Activated CD4-positive, alpha-beta T cell treated with anti-CD3 and anti-CD28 coated beads, Interleukin-2, amount 10 ng/mL, durations not matched to agents 7 days and 5 days (primary cell): ENCODE data around the gene VWA5A. TPM values are rescaled to one million over a fixed set of nuclear protein-coding genes. Genes with fewer than 3 reads are reported as not detected.
A peak's percentile ranks its signal among the peaks of the same experiment; 100 is the strongest.

Experiments
- CTCF ChIA-PET: fragments of 350-600 bp; sonication (Branson Sonifier 250); formaldehyde crosslinking; loops from one replicate; lab custom pipeline; 2021; ENCODE audit warnings: antibody characterized with exemption; lab: Charles Lee
- POLR2A ChIA-PET: fragments of 350-600 bp; sonication (Branson Sonifier 250); formaldehyde crosslinking; loops from one replicate; lab custom pipeline; 2021; ENCODE audit warnings: antibody characterized with exemption; lab: Charles Lee
- DNase-seq: peaks from one replicate; pipeline ENCODE4 v3.0.0-alpha.2; 2020
- H3K27ac Mint-ChIP-seq: one replicate; pipeline ENCODE4 v1.8.0; 2021; ENCODE audit warnings: mild to moderate bottlenecking, moderate library complexity, mixed read lengths
- H3K27me3 Mint-ChIP-seq: one replicate; pipeline ENCODE4 v1.8.0; 2021; ENCODE audit warnings: mixed read lengths
- H3K36me3 Mint-ChIP-seq: one replicate; pipeline ENCODE4 v1.8.0; 2021; ENCODE audit warnings: low read depth, mixed read lengths
- H3K4me1 Mint-ChIP-seq: one replicate; pipeline ENCODE4 v1.8.0; 2021; ENCODE audit warnings: mixed read lengths
- H3K4me3 Mint-ChIP-seq: one replicate; pipeline ENCODE4 v1.8.0; 2021; ENCODE audit warnings: mild to moderate bottlenecking, moderate library complexity, mixed read lengths
- H3K9me3 Mint-ChIP-seq: one replicate; pipeline ENCODE4 v1.8.0; 2021; ENCODE audit warnings: mixed read lengths
- total RNA-seq, 2 experiments: library from RNA; stranded (reverse); gene quantifications; one replicate each; pipeline ENCODE4 v1.2.3, GENCODE V29; 2021

VWA5A gene
- total RNA-seq, 2 experiments from 2014 or later = 6.7 to 6.8 TPM

GRCh38 chr11:124190298-124191139 lies 75.3 kb downstream of the VWA5A start:
- no peaks in the 10 kb centered on the region for H3K4me1 Mint-ChIP-seq
- CTCF ChIA-PET = no interaction called here
- no peaks in the 10 kb centered on the region for H3K36me3 Mint-ChIP-seq
- POLR2A ChIA-PET = no interaction called here
- no peaks in the 10 kb centered on the region for H3K9me3 Mint-ChIP-seq
- H3K27me3 Mint-ChIP-seq = peaks cover 12% of the 10 kb centered on the region
- no peak overlapping the region for H3K4me3 Mint-ChIP-seq
- no peak for DNase-seq
- no peak overlapping the region for H3K27ac Mint-ChIP-seq

- H3K36me3 Mint-ChIP-seq = no peaks in the 10 kb centered on the region
- DNase-seq = no peak
- H3K9me3 Mint-ChIP-seq = no peaks in the 10 kb centered on the region
- CTCF ChIA-PET = interaction anchor here (2.2 kb wide), 1 partner anchor 122 kb away, joined by 11 read pairs; no protein-coding TSS in a partner anchor
- no peak overlapping the region for H3K27ac Mint-ChIP-seq
- POLR2A ChIA-PET = no interaction called here
- no peak overlapping the region for H3K4me3 Mint-ChIP-seq
- H3K27me3 Mint-ChIP-seq = peaks cover 10% of the 10 kb centered on the region
- no peaks in the 10 kb centered on the region for H3K4me1 Mint-ChIP-seq
Observed at GRCh38 chr11:124193221-124194010, 78.2 kb downstream of the VWA5A start.

- Mint-ChIP-seq H3K4me1 (no peaks in the 10 kb centered on the region), H3K27me3 (peaks cover 10% of the 10 kb centered on the region)
Observed at GRCh38 chr11:124194293-124195188, 79.3 kb downstream of the VWA5A start.

GRCh38 chr11:124195189-124195734 lies 80.0 kb downstream of the VWA5A start:
- no peaks in the 10 kb centered on the region for H3K4me1 Mint-ChIP-seq
- H3K4me3 Mint-ChIP-seq = no peak overlapping the region
- peak; percentile 64 for DNase-seq
- POLR2A ChIA-PET = no interaction called here
- no peak overlapping the region for H3K27ac Mint-ChIP-seq
- no peaks in the 10 kb centered on the region for H3K9me3 Mint-ChIP-seq
- no peaks in the 10 kb centered on the region for H3K36me3 Mint-ChIP-seq
- H3K27me3 Mint-ChIP-seq = peaks cover 10% of the 10 kb centered on the region
- CTCF ChIA-PET = interaction anchor here (1.0 to 2.2 kb wide), 2 partner anchors 121 to 124 kb away, joined by 3 to 11 read pairs; no protein-coding TSS in a partner anchor

More at GRCh38 chr11:124194293-124195188, 79.3 kb downstream of the VWA5A start:
- no peak overlapping the region for H3K4me3 Mint-ChIP-seq
- no peaks in the 10 kb centered on the region for H3K9me3 Mint-ChIP-seq
- CTCF ChIA-PET = interaction anchor here (0.7 to 2.2 kb wide), 3 partner anchors 121 to 125 kb away, joined by 3 to 11 read pairs (median 3); no protein-coding TSS in a partner anchor
- POLR2A ChIA-PET = no interaction called here
- no peak for DNase-seq
- no peak overlapping the region for H3K27ac Mint-ChIP-seq
- no peaks in the 10 kb centered on the region for H3K36me3 Mint-ChIP-seq

Other genes with a start within 250 kb of the VWA5A start
- gene TMEM225, start 229.8 kb upstream of the VWA5A start, total RNA-seq = not detected
- not detected for gene OR8D4, start 213.3 kb upstream of the VWA5A start, total RNA-seq
- not detected for gene OR4D5, start 175.8 kb upstream of the VWA5A start, total RNA-seq
- not detected for gene OR6T1, start 171.6 kb upstream of the VWA5A start, total RNA-seq
- gene OR10S1, start 137.7 kb upstream of the VWA5A start, total RNA-seq = not detected
- not detected for gene OR10G6, start 120.3 kb upstream of the VWA5A start, total RNA-seq
- gene OR10G4, start 102.5 kb upstream of the VWA5A start, total RNA-seq = not detected
- not detected for gene OR10G9, start 92.4 kb upstream of the VWA5A start, total RNA-seq
- not detected for gene OR10G8, start 88.7 kb upstream of the VWA5A start, total RNA-seq
- not detected for gene OR10G7, start 74.1 kb upstream of the VWA5A start, total RNA-seq
- not detected for gene OR10D3, start 67.9 kb downstream of the VWA5A start, total RNA-seq
- not detected for gene OR8G1, start 125.6 kb downstream of the VWA5A start, total RNA-seq
- not detected for gene OR8G5, start 140.9 kb downstream of the VWA5A start, total RNA-seq
- not detected for gene OR8D1, start 198.5 kb downstream of the VWA5A start, total RNA-seq
- gene OR8D2, start 204.7 kb downstream of the VWA5A start, total RNA-seq = not detected